Smooth muscle cell of the brain vasculature (primary cell): ENCODE results near the gene KRTAP5-1.
"Not testable (repeated sequence)": the region's sequence is repeated elsewhere in the genome, so short reads cannot be mapped to it uniquely, and the experiment has no call there.

Source experiments
- DNase-seq: peaks from one replicate; pipeline ENCODE4 v3.0.0-alpha.2; 2012; ENCODE audit warnings: low read depth, low spot score

Gene KRTAP5-1

GRCh38 chr11:1601663-1602062 lies 16.6 kb upstream of the KRTAP5-1 start:
- DNase-seq, result not testable (repeated sequence)

- no peak for DNase-seq
These were observed 15.5 kb upstream of the KRTAP5-1 start for GRCh38 chr11:1600626-1601025.

DNA sequence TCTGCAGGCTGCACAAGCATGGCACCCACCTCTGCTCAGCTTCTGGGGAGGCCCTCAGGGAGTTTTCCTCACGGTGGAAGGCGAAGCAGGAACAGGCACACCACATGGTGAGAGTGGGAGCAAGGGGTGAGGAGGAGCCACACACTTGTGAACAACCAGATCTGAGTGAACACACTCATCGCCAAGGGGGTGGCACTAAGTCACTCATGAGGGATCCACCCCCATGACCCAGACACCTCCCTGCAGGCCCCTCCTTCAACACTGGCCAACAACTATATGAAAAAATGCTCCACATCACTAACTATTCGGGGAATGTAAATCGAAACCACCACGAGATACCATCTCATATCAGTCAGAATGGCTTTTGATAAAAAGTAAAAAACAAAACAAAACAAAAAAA lies 13.7 kb upstream of the KRTAP5-1 start:
- no peak for DNase-seq

DNA sequence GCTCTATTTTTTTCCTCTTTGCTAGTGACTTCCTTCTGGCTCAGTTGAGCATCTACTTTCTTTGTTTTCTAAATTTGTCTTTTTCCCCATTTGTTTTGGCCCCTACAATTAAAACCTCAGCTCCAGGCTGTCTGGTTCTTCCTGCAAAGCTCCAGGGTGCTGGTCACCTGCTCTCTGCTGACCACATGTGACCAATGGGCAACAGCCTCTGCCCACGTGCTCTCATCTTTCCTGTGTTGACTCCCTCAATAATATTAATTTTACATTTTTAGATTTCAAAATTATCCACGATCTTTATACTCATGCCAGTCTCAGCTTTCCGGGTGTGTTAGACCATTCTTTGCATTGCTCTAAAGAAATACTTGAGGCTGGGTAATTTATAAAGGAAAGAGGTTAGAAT lies 13.3 kb upstream of the KRTAP5-1 start:
- not testable (repeated sequence) for DNase-seq

DNA sequence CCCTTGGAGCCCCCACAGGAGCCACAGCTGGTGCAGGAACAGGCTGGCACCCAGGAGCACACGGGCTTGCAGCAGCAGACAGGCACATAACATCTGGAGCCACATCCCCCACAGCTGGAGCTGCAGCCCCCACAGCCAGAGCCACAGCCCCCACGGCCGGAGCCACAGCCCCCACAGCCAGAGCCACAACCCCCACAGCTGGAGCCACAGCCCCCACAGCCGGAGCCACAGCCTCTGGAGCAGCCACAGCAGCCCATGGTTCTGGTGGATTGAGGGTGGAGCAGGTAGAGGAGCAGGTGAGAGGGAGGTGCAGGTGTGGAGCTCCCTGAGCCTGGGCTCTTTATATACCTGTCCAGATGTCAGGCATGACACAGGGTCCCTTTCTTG lies 12.9 kb upstream of the KRTAP5-1 start, which contains the start of gene KRTAP5-2:
KRTAP5-2 (minus strand) TSS at position 301 of the 387 bp plus-strand sequence; CDS start at position 257, 44 bp downstream.
- DNase-seq, result no peak

DNA sequence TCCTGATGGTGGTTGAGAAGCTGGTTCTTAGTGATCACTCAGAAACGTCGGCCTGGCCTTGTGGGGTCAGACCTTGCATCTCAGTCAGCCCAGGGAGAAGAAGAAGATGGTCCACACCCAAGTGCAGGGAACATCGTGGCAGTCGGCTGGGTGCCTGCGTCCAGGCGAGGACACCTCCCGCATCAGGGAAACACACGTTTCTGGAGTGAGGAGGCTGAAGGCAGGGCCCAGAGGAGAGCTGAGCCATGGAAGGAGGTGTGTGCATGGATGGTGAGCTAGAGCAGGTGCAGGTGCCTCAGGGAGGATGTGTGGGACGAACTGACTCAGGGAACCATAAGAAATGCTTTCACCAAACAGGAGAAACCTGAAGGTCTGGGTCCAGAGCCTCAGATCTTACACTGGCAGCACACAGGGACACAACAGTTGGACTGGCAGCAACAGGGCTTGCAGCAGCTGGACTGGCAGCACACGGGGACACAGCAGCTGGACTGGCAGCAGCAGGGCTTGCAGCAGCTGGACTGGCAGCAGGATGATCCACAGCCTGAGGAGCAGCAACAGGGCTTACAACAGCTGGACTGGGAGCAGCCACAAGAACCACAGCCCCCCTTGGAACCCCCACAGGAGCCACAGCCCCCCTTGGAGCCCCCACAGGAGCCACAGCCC lies 12.4 kb upstream of the KRTAP5-1 start:
- no peak for DNase-seq

GRCh38 chr11:1596576-1597121 lies 11.6 kb upstream of the KRTAP5-1 start:
- not testable (repeated sequence) for DNase-seq

DNA sequence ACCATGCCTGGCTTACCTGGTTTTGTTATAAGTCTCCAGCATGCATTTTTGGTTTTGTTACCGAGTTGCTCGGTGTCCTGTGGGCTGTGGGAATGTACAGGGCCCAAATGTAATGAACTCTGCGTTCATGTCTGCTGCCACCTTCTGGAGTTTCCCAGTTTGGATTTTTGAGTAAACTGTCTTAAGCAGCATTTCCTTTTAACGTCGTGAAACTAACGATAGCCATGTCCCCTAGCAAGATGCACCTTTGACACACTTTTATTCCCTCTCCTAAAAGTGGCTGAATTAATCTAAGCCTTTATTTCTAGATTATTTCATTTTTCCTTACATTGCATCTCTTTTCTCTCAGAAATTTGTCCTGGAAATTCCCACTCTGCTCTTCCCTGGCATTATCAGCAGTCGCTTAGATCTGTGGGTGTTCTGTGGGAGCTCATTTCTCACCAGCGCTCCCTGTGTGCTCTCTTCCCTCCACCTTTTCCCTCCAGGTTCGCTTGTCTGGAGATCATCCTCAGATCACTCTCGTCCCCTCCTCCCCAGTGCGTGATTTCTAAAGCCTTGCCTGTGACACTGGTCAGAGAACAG lies 11.0 kb upstream of the KRTAP5-1 start:
- DNase-seq, result not testable (repeated sequence)

- no peak for DNase-seq
These were observed 7.5 kb upstream of the KRTAP5-1 start for GRCh38 chr11:1592628-1593027.

DNA sequence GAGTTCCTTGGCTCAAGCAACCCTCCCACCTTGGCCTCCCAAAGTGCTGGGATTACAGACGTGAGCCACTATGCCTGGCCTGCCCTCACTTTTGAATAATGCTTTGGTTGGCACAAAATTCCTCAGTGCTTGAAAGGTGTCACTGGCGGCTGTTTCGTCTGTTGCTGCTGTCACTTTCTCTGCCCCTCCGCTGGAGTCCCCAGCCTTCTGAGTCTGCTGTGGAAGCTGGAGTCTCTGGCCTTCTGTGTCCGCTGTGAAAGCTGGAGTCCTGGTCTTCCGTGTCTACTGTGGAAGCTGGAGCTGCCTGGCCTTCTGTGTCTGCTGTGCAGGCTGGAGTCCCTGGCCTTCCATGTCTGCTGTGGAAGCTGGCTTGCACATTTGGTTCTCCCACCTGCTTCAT lies 4.9 kb upstream of the KRTAP5-1 start:
- no peak for DNase-seq

DNA sequence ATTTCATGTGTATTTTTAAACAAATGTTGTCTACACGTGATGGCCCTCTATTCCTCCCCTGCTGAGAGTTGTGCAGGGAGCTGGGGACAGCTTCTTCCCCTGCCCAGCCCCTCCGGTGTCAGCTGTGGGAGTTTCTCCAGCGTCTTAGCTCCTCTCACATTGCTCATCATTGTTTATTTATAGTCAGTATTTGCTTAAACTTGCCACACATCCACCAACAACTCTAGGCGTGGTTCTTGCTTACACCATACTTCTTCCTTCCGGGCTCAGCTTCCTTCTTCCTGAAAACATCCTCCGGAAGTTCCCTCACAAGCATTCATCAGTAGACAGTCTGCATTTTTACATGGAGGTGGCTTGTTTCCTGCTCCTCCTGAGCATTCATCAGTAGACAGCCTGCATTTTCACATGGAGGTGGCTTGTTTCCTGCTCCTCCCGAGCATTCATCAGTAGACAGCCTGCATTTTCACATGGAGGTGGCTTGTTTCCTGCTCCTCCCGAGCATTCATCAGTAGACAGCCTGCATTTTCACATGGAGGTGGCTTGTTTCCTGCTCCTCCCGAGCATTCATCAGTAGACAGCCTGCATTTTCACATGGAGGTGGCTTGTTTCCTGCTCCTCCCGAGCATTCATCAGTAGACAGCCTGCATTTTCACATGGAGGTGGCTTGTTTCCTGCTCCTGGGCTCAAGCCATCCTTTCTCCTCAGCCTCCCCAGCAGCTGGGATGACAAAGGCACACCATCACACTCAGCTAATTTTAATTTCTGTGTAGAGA lies 4.3 kb upstream of the KRTAP5-1 start:
- not testable (repeated sequence) for DNase-seq

GRCh38 chr11:1586699-1587098 lies 1.6 kb upstream of the KRTAP5-1 start:
- no peak for DNase-seq

GRCh38 chr11:1582909-1583308 lies 2.2 kb downstream of the KRTAP5-1 start:
- not testable (repeated sequence) for DNase-seq

DNA sequence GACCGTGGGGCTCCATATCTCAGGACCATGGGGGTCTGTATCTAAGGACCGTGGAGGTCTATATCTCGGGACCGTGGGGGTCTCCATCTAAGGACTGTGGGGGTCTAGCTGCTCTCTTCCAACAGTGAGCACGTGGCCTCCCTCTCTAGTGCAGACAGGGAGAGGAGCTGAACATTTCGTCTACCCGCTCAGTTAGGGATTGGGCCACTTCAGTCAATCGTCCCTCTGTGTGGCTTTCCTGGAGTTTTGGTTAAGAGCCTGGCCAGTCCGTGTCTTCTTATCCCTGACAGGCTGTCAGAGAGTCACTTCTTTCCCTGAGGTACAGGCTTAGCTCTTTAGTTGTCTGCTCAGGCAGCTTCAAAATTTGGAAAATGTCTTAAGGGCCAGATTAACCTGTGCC lies 3.1 kb downstream of the KRTAP5-1 start:
- no peak for DNase-seq

DNA sequence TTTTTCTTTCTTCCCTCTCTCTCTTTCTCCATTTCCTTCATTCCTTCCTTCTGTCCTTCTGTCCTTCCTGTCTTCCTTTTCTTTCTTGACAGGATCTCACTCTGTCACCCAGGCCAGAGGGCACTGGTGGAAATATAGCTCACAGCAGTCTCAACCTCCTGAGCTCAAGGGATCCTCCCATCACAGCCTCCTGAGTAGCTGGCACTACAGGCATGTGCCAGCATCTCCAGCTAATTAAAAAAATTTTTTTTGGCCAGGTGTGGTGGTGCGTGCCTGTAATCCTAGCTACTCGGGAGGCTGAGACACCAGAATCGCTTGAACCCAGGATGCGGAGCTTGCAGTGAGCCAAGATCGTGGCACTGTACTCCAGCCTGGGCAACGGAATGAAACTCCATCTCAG lies 8.3 kb downstream of the KRTAP5-1 start:
- DNase-seq, result no peak

DNA sequence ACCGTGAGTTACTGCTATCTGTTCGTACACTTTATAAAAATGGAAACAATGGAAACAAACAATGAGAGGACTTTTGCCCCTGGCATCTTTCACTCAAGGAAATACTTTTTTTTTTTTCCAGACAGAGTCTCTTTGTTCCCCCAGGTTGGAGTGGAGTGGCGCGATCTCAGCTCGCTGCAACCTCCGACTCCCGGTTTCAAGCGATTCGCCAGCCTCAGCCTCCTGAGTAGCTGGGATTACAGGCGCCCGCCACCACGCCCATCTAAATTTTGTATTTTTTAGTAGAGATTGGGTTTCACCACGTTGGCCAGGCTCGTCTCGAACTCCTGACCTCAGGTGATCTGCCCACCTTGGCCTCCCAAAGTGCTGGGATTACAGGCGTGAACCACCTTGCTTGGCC lies 9.3 kb downstream of the KRTAP5-1 start:
- DNase-seq, result not testable (repeated sequence)

DNA sequence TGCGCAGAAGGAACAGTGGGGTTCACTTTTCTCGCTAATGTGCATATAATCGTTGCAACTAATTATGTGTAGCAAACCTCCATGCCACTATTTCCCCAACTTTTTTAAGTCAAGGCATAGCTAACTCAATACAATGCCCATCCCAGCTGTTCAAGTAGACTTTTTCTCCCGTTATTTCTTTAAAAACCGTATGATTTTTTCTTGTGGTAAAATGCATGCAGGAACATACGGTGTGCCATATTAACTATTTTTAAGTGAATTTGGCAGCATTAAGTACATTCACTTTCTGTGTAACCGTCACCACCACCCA lies 10.2 kb downstream of the KRTAP5-1 start:
- no peak for DNase-seq

DNA sequence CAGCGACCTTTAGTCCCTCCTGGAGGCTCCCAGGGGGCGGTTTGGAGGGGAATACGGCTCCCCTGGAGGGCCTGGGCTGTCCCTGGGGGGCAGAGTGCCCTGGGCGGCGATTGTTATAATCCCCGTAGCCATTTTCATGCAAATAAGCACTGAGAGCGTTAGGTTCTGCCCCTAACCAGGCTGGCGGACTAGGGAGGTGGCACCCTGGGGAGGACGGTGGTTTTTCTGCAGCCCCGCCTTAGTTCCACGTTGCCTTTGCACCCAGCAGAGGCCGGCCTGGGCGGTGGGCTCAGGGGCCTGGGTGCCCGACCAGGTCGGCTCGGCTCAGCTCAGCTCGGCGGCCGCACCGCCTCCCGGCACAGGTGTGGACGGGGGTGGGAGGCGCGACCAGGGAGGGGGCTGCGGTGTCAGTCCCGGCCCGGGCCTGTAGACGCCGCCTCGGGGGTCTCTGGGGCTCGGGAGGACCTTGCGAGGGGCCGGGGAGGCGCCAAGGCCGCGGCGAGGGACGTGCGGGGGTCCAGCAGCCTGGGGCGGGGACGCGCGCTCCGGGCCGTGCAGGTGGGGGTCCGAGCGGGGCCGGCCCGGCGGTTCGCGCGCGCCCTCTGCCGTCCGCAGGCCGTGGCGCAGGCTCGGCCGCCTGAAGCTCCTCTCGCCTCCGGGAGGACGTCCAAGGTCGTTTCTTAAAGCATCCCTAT lies 10.7 kb downstream of the KRTAP5-1 start:
- no peak for DNase-seq

- DNase-seq, result no peak
These were observed 11.2 kb downstream of the KRTAP5-1 start for GRCh38 chr11:1573903-1574237.

- DNase-seq, result no peak
These were observed 11.8 kb downstream of the KRTAP5-1 start for GRCh38 chr11:1573077-1573902.
